HG03045 (cell line): ENCODE data around the gene RAB6A.

Experiments
- ATAC-seq: cut with Tn5 transposase; IDR thresholded peaks from one replicate; pipeline ENCODE4 v1.9.1; 2021; ENCODE audit warnings: mild to moderate bottlenecking, moderate library complexity; ENCODE audit not compliant: unreplicated experiment

Gene RAB6A

DNA sequence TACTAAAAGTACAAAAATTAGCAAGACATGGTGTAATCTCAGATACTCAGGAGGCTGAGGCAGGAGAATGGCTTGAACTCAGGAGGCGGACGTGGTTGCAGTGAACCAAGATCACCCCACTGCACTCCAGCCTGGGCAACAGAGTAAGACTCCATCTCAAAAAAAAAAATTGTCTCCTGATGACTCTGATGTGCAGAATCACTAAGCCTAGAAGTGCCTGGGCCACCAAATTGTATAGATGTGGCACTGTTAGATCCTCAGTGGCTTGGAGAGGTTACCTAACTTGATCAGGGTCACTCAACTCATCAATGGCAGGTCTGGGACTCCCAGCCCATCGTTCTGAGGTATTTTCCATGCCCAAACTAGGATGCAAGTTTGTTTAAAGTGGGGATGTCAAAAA, 103.9 kb downstream of the RAB6A start:
- ATAC-seq: no peak

DNA sequence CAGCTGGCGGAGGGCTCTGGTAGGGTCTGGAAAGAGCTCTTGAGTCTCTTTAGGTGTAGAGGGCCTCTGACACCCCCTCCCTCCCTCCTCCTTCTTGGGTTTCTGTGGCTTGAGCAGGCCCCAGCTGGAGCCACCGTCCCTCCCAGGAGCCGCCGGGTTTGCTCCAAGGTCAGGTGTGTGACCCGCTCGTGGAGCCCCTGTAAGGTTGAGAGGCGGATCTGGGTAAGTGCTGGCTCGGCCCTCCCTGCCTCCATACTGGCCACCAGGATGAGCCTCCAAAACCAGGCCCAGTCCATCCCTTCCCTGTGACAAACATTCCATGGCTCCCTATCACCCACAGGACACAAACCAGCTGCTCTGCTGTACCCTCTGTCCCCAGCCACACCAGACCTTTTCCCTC, 105.2 kb downstream of the RAB6A start:
- no peak for ATAC-seq

DNA sequence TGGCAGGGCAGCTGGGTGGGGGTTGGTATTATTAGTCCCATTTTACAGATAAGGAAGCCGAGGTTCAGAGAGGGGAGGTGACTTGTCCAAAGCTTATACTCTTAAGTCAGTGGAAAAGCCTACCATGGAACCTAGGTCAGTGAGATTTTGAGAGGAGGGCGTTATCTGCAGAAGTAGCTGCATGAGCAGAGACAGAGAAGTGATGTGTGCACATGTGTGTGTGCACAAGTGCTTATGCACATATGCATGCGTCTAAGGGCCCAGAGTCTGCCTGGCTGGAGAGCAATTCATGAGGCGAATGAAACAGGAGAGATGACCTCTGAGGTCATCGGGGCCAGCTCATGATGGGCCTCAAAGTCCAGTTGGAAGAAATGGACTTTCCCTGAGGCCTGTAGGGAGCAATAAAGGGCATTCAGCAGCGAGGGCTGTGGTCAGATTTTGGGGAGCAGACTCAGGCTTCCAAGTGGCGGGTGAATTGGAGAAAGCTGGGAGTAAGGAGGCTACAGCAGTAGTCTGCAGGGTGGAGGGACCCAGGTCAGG, 106.3 kb downstream of the RAB6A start:
- ATAC-seq: no peak

DNA sequence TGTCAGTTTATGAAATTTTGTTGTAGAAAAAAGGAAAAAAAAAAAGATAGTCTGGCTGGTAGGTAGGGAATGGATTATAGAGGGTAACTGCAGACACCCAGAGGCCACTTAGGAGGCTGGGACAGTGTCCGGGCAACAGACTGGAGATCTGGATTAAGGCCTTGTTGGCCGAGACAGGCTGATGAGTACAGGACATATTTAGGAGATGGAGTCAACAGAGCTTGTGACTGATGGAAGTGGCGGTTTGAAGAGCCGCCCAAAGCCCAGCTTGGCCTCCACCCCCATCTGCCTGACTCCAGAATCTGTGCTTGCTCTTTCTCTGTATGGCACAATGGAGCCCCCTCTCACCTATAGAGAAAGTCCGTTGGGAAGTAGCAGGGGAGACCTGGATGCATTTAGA, 106.9 kb downstream of the RAB6A start:
- ATAC-seq: no peak

DNA sequence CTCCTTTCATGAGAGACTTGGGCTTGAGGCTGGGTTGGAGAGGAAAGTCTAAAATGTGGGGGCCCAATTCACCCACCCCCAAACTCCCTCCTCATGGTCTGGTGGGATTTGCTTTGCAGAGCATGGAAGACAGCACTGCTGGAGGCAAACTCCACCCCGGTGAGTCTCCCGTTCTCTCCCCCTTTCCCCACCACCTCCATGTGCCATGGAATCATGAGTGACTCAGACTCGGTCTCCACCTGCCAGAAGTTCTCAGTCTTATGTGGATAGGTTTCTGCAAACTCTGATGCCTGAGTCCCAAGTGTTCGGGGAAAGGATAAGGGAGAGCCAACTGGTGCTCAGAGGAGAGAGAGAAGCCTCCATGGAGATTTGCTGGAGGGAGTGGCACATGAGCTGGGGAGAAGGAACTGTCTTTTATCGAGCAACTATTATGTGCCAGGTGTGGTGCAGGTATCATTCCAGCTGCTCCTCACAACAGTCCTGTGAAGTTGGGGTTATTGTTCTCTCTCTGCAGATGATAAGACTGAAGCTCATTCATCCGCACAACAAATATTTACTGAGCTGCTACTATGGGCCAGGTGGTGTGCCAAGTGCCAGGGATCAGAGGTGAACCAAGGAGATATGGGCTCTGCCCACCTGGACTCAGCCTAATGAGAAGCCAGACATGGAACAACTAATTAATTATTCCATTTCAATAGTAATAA, 107.9 kb downstream of the RAB6A start:
- ATAC-seq: no peak

DNA sequence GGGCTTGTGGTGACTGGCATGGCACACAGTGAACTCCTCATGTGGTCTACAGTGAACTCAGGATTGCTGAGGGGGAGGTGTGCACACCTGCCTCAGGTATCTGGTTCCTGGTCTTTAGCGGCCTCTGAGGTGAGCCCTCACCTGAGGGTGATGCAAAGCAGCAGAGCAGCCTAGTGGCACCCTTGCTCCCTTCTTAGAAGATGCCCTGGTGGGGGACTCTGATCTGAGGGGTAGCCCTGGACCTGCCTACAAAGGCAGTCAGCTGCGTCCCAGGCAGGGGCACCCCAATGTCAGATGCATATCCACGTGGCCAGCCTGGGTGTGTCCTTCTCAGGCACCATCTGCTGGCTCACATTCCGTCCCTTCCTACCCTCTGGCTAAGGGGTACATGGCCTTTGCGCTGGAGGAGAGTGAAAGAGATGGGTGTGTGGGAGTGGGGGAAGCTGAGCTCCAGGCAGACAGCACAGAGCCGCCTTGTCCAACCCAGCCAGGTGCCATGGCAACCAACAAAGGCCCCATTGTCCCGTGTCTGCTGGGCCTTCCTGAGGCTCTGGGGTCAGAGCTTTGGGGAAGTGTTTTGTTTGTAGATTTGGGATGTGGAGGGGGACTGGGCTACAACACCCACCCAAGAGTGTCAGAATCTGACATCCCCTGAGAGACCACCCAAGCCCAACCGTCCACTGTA, 108.7 kb downstream of the RAB6A start:
- no peak for ATAC-seq

DNA sequence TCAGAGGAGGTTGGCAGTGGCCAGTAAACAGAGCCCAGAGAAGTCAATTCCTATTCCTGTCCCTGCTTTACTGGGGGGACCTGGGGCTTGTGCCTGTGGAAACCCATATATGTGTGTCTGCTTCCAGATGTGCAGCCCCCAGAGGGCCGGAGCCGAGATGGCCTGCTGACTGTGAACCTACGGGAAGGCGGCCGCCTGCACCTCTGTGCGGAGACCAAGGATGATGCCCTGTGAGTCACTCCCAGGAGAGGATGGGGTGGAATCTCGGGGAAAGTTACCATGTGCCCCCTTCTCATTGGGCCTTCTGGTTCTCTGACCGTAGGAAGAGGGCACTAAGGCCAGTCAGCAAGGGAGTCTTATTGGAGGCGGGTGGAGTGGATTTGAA, 109.2 kb downstream of the RAB6A start:
- ATAC-seq: no peak

DNA sequence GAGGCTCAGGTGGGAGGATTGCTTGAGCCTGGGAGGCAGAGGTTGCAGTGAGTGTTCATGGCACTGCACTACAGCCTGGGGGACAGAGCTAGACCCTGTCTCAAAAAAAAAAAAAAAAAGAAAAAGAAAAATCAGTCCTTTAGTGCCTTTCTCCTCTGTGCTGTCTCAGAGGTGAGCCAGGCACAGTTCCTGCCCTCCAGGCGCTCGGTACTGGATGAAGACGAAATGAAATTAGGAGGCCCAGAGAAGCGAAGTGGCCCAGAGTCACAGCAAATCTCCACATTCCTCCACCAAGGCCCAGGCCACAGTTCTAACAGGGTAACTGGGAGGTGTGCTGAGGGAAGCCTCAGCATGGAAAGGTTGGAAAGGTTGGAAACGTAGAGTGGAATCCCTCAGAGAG, 109.6 kb downstream of the RAB6A start:
- no peak for ATAC-seq

DNA sequence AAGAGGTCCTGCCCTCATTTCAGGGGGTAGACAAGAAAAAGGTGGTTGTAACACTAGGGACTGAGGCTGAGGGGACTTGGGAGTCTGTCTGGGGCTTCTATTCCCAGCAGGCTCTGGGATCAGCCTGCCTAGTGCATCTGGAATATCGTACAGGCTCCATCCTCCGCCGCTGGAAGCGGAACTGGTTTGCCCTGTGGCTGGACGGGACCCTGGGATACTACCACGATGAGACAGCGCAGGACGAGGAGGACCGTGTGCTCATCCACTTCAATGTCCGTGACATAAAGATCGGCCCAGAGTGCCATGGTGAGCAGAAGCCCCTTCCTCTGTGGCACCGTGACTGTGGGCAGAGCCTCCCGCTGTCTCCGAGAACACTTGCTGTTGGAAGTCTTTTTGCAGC, 110.5 kb downstream of the RAB6A start:
- ATAC-seq: no peak

DNA sequence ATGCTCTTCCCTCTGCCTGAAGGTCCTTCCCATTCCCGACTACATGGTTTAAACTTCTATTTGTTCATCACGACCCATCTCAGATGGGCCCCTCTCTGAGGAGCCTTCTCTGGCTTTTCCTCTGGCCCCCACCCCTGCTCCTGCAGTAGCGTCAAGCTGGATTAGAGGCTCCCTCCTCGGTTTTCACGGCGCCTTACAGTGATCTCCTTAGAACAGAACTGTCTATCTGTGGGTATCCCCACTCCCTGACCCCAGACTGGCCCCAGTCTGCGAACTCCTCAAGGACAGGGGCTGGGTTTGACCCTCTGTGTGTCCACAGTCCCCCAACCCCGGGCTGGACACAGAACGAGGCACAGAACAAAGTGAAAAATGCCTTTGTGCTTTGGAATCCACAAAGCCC, 111.7 kb downstream of the RAB6A start:
- no peak for ATAC-seq

DNA sequence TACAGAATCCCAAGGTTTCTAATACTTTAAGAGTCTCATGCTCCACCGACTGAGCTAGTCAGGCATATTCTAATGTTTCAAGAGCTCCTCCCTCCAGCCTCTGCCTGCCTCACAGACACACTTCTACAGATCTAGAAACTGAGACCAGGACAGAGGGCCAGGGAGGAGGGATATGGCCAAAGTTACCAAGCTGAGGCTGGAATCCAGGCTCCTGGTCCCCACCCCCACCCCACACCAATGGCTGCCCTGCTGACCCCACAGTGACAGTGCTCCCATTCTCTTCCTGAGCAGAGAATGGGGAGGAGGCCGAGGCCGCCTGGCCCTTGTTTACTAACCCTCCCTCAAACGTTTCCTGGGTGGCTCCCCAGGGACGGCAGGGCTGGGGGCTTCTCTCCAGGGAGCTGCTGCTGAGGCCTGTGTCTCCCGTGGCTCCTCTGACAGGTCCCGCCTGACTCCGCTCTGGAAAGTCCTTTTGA, 112.3 kb downstream of the RAB6A start:
- ATAC-seq: no peak

DNA sequence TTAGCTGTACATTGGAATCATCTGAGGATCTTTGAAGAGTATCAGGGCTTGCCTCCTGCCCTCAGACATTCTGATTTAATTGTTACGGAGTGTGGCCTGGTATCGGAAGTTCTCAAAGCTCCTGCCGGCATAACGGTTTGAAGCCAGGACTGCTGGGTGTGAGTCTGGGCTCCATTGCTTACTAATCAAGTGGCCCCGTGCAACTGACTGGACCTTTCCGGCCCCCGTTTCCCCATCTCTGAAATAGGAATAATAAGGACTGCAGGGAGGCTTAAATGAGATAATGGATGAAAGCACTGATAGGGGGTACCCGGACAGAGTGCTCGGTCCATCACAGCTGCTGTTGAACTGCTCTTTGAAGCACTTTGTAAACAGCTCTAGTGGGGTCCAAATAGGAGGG, 112.8 kb downstream of the RAB6A start:
- ATAC-seq: no peak

DNA sequence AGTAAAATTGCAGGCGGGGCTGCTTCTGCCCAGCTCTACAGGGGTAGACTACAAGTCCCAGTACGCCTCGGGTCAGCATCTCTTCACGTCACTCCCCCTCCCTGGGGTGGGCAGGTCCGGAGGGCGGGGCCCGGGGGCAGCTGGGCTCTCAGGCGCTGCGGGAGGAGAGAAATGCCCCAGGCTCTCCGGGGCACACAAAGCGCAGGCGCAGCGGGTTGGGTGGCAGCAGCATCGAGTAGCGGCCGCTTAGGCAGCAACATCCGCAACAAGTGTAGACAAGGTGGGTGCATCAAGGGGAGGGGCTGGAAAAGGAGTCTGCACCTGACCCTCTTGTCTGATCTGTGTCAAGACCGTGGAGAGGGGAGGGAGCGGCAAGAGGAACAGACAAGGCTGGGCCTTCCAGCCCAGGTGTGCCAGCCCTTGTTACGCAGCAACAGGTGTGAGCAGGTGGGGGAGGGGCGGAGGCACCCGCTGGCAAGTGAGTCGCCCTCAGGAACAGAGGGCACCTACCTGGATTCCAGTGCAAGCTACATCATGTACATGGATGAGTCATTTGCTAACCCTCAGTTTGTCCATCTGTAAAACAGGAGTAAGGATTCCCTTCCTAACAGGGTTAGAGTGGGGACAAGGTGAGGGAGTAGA, 113.3 kb downstream of the RAB6A start:
- ATAC-seq: peak; percentile 86

DNA sequence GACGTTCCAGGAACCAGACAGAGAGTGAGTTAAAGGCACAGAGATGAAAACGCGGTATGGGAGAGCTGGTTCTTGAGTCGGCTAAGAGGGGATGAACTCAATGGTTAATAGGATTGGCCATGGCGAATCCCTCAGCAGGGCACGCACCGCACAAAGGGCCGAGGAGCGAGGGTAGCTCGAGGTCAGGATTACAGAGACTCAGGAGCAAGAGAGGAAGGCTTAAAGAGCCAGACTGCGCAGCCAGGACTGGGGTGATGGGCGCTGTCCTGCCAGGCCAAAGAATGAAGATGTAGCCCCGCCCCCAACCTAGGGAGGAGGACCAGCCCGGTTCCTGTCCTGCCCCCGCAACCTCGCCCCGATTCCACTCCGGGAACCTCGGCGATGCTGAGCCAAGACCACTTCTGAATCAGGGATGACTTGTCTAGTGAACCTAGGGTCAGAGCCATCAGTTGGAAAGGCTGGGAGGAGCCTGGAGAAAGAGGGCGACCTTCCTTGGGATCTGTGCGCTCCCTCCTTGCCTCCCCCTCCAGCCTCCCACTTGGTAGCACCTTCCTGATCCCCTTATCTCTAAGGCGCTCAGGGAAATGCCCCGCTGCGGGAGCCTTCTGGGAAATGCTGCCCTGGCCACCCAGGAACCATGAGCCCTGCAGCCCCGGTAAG, 114.8 kb downstream of the RAB6A start, which contains the start of gene PLEKHB1:
Gene PLEKHB1, plus strand, starts transcription at position 610 of the 660 bp plus-strand sequence. Its CDS starts 28 bp downstream, at position 638.
- no peak for ATAC-seq

DNA sequence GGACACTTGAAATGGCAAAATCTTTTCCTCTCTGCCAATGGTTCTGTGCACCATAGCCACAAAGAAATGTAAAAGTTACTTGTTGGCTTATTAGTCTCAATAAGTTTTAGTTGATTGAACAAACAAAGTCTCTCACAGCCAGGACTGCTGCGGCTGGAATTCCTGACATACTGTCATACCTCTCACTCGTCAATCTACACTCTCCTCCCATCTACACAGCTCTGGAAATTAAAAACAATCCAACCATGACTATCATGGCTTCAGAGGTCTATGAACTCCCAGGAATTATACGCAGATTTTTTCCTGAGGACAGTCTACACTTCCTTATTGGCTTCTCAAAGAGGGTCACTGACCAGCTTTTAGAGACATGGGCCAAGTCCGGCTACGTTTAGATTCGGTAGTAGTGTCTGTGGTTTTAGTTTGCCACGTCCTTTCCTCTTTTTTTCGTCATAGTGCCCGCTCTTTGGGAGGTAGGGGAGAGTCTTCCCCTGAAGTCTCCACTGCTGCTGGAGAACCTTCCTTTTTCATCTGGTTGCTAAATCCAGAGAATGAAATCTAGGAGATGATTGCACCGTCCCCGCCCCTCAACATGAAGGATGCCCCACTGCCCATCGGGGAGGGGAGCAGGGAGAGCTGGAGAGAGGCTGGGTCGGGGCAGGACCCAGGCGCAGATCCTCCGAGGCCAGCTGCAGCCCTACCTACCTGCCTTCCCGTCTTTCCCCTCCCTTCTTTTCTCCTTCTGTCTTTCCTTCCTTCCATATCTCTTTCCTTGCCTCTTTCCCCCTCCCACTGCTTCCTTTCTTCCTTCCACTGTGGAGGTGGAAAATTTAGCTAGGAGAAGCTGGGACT, 115.5 kb downstream of the RAB6A start:
- ATAC-seq: no peak

DNA sequence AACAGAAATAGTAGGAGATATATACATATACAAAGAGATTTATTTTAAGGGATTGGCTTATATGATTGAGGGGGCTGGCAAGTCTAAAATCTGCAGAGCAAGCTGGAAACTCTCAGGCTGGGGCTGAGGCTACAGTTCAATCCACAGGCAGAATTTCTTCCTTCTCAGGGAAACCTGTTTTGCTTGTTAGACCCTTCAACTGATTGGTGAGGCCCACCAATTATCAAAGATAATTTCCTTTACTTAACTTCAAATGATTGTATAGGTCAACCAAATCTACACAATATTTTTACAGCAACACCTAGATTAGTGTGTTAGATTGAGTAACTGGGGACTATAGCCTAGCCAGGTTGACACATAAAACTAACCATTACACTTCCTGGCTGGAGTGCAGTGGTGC, 119.2 kb downstream of the RAB6A start:
- ATAC-seq: no peak

DNA sequence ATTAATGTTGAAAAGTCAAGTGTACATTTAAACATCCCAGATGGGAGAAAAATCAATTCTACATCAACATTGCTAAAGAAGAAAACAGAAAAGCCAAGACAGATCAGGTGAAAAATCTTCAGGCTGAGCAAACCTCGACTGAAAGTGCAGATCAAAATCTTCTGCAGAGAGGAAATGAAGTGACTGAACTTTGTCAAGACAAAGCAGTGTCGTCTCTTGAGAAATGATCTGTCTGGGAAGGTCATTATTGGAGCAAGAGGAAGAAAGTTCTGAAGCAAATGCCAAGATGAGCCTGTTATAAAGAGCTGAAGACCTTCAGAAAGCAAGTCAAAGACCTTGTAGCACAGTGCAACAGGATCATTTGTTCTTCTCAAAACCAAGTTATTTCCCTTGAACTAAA, 120.3 kb downstream of the RAB6A start:
- ATAC-seq: no peak

DNA sequence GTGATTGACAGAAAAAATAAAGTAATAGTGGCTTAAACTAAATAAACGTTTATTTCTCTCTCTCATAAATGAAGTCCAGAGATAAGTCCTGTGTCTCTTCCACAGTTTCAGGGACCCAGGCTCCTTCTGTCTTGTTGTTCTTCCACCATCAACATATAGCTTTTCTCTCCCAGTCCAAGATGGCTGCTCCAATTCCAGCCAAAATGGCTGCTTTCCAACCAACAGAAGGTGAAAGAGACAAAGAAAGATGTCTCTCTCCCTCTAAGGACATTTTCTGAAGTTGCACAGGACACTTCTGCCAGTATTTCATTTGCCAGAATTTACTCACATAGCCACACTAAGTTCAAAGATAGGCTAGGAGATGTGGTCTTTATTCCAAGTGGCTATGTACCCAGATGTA, 123.9 kb downstream of the RAB6A start:
- ATAC-seq: no peak

DNA sequence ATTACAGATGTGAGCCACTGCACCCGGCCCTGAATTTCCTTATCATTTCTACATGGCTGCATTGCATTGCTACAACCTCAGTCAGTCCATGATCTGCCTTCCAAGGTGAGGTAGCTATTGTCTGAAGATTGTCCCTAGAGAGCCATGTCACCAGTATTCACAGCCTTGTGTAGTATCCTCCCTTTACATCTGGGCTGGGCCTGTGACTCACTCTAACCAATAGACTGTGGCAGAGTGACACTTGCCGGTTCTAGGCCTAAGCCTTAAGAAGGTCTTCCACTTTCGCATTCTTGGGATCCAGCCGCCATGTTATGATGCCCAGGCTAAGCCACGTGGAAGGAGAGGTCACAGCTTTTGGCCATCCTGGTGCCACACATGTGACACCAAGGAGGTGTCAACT, 124.6 kb downstream of the RAB6A start:
- ATAC-seq: no peak

DNA sequence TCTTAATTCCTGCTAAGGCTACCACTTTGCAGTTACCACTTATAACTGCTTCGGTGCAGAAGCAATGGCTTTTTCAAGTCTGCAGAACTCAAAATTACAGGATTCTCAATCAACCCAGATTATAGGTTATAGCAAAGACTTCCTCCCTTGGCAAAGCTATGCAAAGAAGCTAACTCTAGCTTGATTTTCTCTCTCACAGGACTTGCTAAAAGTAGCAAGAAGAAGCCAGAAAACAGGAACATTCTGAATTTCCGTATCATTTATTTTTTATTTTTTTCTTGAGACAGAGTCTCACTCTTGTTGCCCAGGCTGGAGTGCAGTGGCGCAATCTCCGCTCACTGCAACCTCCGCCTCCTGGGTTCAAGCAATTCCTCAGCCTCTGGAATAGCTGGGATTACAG, 125.2 kb downstream of the RAB6A start:
- no peak for ATAC-seq
